ENCODE data around the gene ZSWIM5.
"Not testable (repeated sequence)": the region's sequence is repeated elsewhere in the genome, so short reads cannot be mapped to it uniquely, and the experiment has no call there.

The ZSWIM5 gene

DNA sequence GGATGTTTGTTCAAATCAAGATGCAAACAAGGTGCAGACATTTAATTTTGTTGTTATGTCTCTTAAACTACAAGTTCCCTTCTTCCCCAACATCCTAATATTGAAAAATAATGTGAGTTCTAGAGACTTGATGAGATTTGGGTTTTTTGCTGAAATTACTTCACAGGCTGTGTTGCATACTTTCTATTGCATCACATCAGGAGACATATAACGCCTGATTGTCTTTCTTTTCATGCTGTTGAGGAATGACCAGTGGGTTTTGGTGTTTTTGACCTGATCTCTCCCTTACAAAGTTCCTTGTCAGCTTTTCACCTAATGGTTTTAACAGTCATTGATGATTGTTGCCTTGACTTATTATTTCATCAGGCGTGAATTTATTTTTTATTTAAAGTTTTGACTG is 111.0 kb downstream of the ZSWIM5 start:
- no peak for DNase-seq (ENCODE audit: low read depth in 3 of 3)

DNA sequence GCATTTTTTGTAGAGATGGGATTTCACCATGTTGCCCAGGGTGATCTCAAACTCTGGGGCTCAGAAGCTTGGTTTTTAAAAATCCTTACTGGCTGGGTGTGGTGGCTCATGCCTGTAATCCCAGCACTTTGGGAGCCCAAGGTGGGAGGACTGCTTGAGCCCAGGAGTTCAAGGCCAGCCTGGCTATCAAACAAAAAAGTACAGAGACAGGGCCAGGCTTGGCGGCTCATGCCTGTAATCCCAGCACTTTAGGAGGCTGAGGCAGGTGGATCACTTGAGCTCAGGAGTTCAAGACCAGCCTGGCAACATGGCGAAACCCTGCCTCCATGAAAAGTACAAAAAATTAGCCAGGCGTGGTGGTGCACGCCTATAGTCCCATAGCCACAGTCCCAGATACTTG is 112.0 kb downstream of the ZSWIM5 start:
- not testable (repeated sequence) for DNase-seq (ENCODE audit: low read depth in 3 of 3)

DNA sequence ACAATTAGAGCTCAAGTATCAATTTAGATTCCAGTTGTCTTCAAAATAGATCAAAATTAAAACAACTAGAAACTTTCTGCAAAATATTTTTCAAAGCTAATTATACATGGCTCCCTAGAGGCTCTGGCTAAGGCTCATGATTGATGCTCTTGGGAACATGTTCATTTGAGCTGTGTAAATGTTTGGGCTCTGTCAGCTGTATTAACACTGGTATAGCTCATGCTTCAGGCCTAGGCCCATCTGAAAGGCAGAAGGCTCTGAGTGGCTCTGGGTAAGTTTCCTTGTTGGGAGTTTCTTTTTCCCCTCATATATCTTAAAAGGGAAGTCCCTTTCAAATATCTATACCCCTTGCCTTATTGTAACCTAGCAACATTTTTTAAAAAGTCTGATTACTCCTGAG is 113.1 kb downstream of the ZSWIM5 start:
- no peak for DNase-seq (ENCODE audit: low read depth in 3 of 3)

GRCh38 chr1:45089711-45090110 is 116.7 kb downstream of the ZSWIM5 start:
- DNase-seq (ENCODE audit: low read depth in 3 of 3), result no peak

GRCh38 chr1:45084562-45084961 is 121.8 kb downstream of the ZSWIM5 start:
- no peak for DNase-seq (ENCODE audit: low read depth in 3 of 3)

- no peak for DNase-seq (ENCODE audit: low read depth in 3 of 3)
Observed at GRCh38 chr1:45079533-45079932, 126.9 kb downstream of the ZSWIM5 start.

- not testable (repeated sequence) for DNase-seq (ENCODE audit: low read depth in 3 of 3)
Observed at GRCh38 chr1:45076959-45077358, 129.4 kb downstream of the ZSWIM5 start.

DNA sequence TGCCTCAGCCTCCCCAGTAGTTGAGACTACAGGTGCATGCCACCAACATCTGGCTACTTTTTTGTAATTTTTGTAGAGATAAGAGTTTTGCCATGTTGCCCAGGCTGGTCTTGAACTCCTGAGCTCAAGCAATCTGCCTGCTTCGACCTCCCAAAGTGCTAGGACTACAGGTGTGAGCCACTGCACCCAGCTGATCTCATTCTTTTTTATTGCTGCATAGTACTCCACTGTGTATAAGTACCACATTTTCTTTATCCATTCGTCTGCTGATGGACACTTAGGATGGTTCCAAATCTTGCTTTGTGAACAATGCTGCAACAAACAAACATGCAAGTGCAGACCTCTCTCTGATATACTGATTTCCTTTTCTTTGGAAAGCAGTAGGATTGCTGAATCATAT is 134.8 kb downstream of the ZSWIM5 start:
- no peak for DNase-seq (ENCODE audit: low read depth in 3 of 3)

GRCh38 chr1:45067806-45068205 is 138.6 kb downstream of the ZSWIM5 start:
- no peak for DNase-seq (ENCODE audit: low read depth in 3 of 3)

- DNase-seq (ENCODE audit: low read depth in 3 of 3), result no peak
Observed at GRCh38 chr1:45065083-45065482, 141.3 kb downstream of the ZSWIM5 start.

DNA sequence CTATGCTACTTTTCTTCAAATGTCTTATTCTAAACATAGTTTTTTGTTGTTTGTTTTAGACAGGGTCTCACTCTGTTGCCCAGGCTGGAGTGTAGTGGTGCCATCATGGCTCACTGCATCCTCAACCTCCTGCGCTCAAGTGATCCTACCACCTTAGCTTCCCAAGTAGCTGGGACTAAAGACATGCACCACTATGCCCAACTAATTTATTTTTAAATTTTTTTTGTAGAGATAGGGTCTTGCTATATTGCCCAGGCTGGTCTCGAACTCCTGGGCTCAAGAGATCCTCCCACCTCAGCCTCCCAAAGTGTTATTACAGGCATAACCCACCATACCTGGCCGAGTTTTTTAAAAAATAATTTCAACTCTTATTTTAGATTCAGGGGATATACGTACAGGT is 143.9 kb downstream of the ZSWIM5 start:
- DNase-seq (ENCODE audit: low read depth in 3 of 3), result not testable (repeated sequence)

DNA sequence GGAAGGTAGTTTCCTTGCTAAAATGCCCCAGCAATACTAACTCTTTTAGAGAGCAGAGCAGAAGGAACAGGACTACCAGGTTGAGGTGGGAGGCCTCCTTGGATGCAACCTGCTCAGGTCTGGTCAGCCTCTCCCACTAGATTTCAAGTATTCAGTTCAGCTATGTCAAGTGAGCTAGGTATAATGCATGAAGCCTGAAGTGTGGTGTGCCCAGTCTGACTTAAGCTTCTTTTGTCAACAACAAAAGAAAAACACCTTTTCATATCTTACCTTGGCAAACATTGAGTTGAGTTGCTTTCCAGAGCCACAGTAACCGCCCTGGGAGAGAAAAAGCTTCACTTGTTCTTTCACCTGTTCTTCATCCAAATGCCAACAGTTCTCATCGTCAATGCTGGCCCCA is 146.6 kb downstream of the ZSWIM5 start:
- no peak for DNase-seq (ENCODE audit: low read depth in 3 of 3)

GRCh38 chr1:45057542-45057941 is 148.9 kb downstream of the ZSWIM5 start:
- DNase-seq (ENCODE audit: low read depth in 3 of 3), result no peak

DNA sequence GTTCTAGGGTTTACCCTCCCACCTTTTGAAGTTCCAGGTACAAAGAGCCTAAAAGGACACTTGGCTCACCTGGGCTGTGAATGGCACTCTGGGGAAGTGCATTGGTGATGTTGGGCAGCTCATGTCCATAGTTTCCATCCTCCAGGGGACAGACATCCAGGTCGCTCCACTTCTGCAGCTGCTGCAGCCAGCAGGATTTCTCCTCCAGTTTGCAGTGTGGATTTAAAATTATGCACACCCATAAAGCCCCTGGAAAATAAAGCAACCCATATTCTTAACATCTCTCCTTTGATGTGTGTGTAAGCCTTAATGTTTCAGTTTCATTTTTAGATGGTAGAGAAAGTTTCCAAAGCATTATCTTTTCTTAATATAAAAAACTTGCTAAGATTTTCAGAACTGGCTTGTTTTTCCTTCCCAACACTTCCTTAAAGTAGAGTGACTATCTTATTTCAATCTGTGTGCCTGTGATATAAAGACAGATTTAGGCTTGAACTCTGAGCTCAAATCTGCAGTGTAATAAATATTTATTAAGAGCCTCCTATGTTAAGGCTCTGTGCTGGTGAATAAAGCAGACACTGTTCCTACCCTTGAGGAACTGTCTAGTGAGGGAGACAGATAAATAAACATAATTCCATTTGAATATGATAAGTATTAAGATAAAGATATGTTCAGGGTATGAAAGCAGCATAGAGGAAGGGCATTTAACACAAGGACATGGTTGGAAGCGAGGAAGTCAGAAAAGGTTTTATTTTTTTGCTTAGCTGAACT is 155.2 kb downstream of the ZSWIM5 start:
- DNase-seq (ENCODE audit: low read depth in 3 of 3), result no peak

GRCh38 chr1:45047032-45047431 is 159.4 kb downstream of the ZSWIM5 start:
- no peak for DNase-seq (ENCODE audit: low read depth in 3 of 3)

DNA sequence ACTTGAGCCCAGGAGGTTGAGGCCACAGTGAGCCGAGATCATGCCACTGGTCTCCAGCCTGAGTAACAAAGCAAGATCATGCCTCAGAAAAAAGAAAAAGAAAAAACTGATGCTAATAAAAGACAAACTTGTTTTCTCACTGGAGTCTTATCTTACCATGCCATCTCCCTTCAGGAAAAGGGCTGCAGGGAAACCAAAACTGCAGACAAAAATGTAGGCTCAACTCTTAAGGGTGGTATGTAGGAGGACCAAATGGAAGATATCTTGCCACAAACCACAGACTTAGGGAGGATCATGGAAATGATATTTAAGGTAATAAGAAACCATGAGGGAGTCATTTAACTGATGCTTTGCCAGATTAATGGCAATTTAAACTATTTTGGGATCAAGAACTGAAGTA is 161.5 kb downstream of the ZSWIM5 start:
- no peak for DNase-seq (ENCODE audit: low read depth in 3 of 3)

GRCh38 chr1:45043094-45043493 is 163.3 kb downstream of the ZSWIM5 start:
- no peak for DNase-seq (ENCODE audit: low read depth in 3 of 3)

DNA sequence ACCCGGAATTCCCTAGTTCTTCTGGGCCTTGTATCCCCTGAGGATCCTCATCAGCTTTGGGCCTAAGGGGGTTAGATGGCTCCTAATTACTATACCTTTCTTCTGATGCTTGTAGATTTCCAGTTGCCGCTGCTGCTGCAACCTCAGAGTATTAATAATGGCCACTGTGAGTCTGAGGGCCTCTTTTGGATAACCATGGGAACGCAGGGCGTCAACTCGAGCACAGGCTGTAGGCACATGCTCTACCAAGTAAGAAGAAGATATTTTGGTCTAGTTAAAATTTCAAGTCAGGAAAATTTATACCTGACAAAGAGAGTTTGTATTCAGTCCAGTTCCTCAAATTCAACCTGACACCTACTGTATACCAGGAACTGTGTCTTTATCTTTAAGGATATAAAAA is 166.1 kb downstream of the ZSWIM5 start:
- DNase-seq (ENCODE audit: low read depth in 3 of 3), result no peak

DNA sequence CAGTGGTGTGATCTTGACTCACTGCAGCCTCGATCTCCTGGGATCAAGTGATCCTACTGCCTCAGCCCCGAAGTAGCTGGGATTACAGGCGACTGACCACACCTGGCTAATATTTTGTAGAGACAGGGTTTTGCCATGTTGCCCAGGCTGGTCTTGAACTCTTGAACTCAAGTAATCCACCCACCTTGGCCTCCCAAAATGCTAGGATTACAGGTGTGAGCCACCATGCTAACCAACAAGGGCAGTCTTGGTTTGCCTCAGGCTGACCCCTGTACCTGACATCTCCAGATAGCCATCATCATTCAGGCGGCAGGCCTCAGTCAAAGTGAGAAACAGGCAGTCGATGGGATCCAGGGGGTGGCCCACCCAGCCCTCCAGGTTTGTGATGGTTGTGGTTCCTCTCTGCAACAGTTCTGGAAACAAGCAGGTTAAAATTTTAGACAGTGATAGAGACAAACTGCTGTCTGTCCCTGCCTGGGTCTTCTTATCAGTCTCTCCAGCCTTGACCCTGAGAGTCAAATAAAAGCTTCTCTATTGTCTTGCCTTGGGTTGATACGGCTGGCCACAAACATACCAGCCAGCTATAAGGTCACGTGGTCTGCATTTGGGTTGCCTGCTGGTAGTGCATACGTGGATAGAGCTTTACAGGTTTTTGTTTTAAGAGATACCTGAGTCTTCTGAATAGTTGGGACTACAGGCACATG is 167.6 kb downstream of the ZSWIM5 start:
- DNase-seq (ENCODE audit: low read depth in 3 of 3), result no peak

DNA sequence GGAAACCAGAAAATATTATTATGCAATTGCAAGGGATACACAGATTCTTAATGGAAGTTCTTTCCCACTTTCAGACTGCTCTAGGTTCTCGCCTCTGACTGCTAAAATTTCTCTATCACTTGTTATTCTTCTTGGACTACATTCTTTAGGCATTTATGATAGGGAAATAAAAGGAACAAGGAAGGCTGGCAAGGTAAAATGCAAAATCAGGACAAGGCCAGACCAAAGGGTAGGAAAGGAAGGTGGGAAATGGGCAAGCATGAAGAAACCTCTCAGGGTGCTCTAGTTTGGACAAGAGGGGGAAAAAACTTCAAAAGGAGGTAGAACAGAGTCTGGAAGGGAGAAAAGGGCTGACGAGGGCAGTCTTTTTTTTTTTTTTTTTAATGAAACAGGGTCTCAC is 168.2 kb downstream of the ZSWIM5 start:
- no peak for DNase-seq (ENCODE audit: low read depth in 3 of 3)

DNA sequence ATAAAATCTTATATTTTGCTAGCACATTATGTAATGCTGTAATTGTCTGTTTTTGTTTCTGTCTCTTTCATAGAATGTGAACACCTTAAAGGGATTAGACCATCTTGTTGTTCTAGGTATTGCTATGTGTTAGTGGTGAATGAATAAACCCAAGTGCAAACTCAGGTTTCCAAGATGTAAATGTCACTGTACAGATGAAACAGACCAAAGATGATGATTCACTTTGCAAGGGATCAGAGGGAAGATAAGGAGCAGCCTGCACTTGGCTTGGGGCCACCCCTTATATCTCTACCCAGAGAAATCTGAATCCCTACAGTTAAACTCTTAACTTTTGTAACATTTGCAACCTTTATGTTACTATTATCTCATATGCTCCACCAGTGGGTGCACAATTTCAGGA is 168.9 kb downstream of the ZSWIM5 start:
- DNase-seq (ENCODE audit: low read depth in 3 of 3), result no peak

GRCh38 chr1:45035631-45036301 is 170.6 kb downstream of the ZSWIM5 start:
- no peak for DNase-seq (ENCODE audit: low read depth in 3 of 3)

DNA sequence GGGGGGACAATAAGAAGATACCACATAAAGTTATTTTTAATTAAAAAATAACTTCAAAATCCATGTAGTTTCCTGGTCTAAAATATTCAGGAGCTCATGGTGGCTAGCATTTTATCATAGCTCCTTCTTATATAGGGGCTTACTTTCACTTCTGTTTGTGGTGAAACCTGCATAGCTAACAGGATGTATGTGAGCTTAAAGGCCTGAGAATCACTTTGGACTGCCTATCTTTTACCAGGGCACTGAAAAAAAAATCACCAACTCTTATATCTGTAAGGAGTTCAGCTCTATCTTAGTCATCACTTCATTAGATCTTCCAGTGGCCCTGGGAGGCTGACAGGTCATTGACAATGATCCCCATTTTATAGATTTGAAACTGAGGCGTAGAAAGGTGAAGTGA is 173.0 kb downstream of the ZSWIM5 start:
- no peak for DNase-seq (ENCODE audit: low read depth in 3 of 3)
